T-helper 2 cell (primary cell): ENCODE data around the gene ZAP70.

ENCODE experiments used
- DNase-seq, 5 experiments: peaks; one replicate each; pipeline versions ENCODE4 v3.0.0 to v3.0.0-alpha.2; 2012 to 2022

Gene ZAP70

GRCh38 chr2:97718051-97718882 is 4.9 kb downstream of the ZAP70 start:
- peak; percentile 32 to 93 (median 65) for DNase-seq

- peak in 1 of 5 experiments; percentile 63 for DNase-seq
Measured at GRCh38 chr2:97718942-97719341, 5.6 kb downstream of the ZAP70 start.

- no peak for DNase-seq
Measured at GRCh38 chr2:97719362-97720155, 6.2 kb downstream of the ZAP70 start.

GRCh38 chr2:97720746-97721145 is 7.4 kb downstream of the ZAP70 start:
- DNase-seq = no peak

- DNase-seq = no peak
Measured at GRCh38 chr2:97722227-97722626, 8.9 kb downstream of the ZAP70 start.

GRCh38 chr2:97723156-97724072 is 10.0 kb downstream of the ZAP70 start:
- DNase-seq = no peak

GRCh38 chr2:97724073-97724410 is 10.7 kb downstream of the ZAP70 start:
- no peak for DNase-seq

- DNase-seq = no peak
Measured at GRCh38 chr2:97724501-97724900, 11.1 kb downstream of the ZAP70 start.

GRCh38 chr2:97724946-97725688 is 11.7 kb downstream of the ZAP70 start:
- no peak for DNase-seq

- DNase-seq = no peak
Measured at GRCh38 chr2:97726261-97727064, 13.1 kb downstream of the ZAP70 start.

- DNase-seq = no peak
Measured at GRCh38 chr2:97727296-97727695, 13.9 kb downstream of the ZAP70 start.

GRCh38 chr2:97728091-97728731 is 14.8 kb downstream of the ZAP70 start:
- DNase-seq = peak in 2 of 5 experiments; percentile 36 to 43

- no peak for DNase-seq
Measured at GRCh38 chr2:97730245-97730644, 16.9 kb downstream of the ZAP70 start.

GRCh38 chr2:97731274-97732020 is 18.1 kb downstream of the ZAP70 start:
- peak in 1 of 5 experiments; percentile 35 for DNase-seq

GRCh38 chr2:97732436-97733340 is 19.3 kb downstream of the ZAP70 start:
- DNase-seq = no peak

GRCh38 chr2:97733341-97734035 is 20.1 kb downstream of the ZAP70 start:
- DNase-seq = no peak

- DNase-seq = no peak
Measured at GRCh38 chr2:97734061-97735051, 21.0 kb downstream of the ZAP70 start.
